GM12892 (cell line): Measurements from ENCODE around the gene SMDT1.

ENCODE experiments used
- POLR2A ChIP-seq: IDR thresholded peaks from 2 replicates; pipeline ENCODE4 v1.6.1; 2011; ENCODE audit warnings: low read depth, low read length, control low read depth
- TAF1 ChIP-seq: IDR thresholded peaks from 2 replicates; pipeline ENCODE4 v1.6.1; 2011; ENCODE audit warnings: low read depth, mild to moderate bottlenecking, control low read depth, low read length, borderline replicate concordance

GRCh38 chr22:42132457-42132856, 53.0 kb downstream of the SMDT1 start:
- TF ChIP-seq POLR2A (no peak), TAF1 (no peak)
